HEK293 (cell line): ENCODE data around the gene SLC4A8.

Experiments
- CTCF ChIA-PET: fragments of 350-600 bp; formaldehyde crosslinking; extraction: SDS; loops from one replicate; lab custom pipeline; 2021; ENCODE audit warnings: antibody characterized with exemption; lab: Yijun Ruan, JAX
- POLR2A ChIA-PET: fragments of 300-600 bp; formaldehyde crosslinking; extraction: SDS; loops from one replicate; lab custom pipeline; 2020; ENCODE audit warnings: antibody characterized with exemption, inconsistent platforms; lab: Yijun Ruan, JAX
- H3K27ac ChIP-seq: fragments of 200-500 bp; sonication (Bioruptor generic); 2 replicates; pipeline ENCODE4 v1.5.1; 2014; ENCODE audit warnings: low read depth, low read length, control low read depth, inconsistent platforms; ENCODE audit errors: extremely low read depth
- H3K36me3 ChIP-seq, 2 experiments: fragments of 200-500 bp in 1 of 2; sonication (Bioruptor generic) in 1 of 2; 1 replicate in 1 of 2; 2 replicates in 1 of 2; pipeline ENCODE4 v1.5.1; 2014 to 2017; ENCODE audit warnings: inconsistent platforms in 2 of 2, low read length in 2 of 2; ENCODE audit not compliant: control insufficient read depth in 2 of 2, insufficient read depth in 1 of 2
- H3K4me1 ChIP-seq: fragments of 200-500 bp; sonication (Bioruptor generic); 2 replicates; pipeline ENCODE4 v1.5.1; 2014; ENCODE audit warnings: mild to moderate bottlenecking, low read length, inconsistent platforms; ENCODE audit not compliant: control insufficient read depth, insufficient read depth
- H3K4me3 ChIP-seq: 2 replicates; pipeline ENCODE4 v1.5.1; 2011; ENCODE audit warnings: low read depth, mild to moderate bottlenecking, control low read depth, low read length, moderate library complexity
- H3K9me3 ChIP-seq: fragments of 200-500 bp; sonication (Bioruptor generic); 2 replicates; pipeline ENCODE4 v1.5.1; 2014; ENCODE audit warnings: low read depth, low read length, inconsistent platforms; ENCODE audit not compliant: control insufficient read depth, insufficient read depth
- BCL11B ChIP-seq: fragments of 450-650 bp; formaldehyde crosslinking; IDR thresholded peaks from 2 replicates; pipeline ENCODE4 v1.5.1; 2016; ENCODE audit warnings: low read depth, missing biosample characterization, missing genetic modification characterization
- GLI4 ChIP-seq: fragments of 450-650 bp; formaldehyde crosslinking; IDR thresholded peaks from 2 replicates; pipeline ENCODE4 v1.5.1; 2016; ENCODE audit warnings: missing biosample characterization, missing genetic modification characterization
- PRDM6 ChIP-seq: fragments of 450-650 bp; formaldehyde crosslinking; IDR thresholded peaks from 2 replicates; pipeline ENCODE4 v1.5.1; 2017; ENCODE audit warnings: missing biosample characterization, missing genetic modification characterization
- SCRT1 ChIP-seq: fragments of 450-650 bp; formaldehyde crosslinking; IDR thresholded peaks from 2 replicates; pipeline ENCODE4 v1.5.1; 2016; ENCODE audit warnings: missing biosample characterization, missing genetic modification characterization, borderline replicate concordance
- ZBTB17 ChIP-seq: fragments of 450-650 bp; formaldehyde crosslinking; IDR thresholded peaks from 2 replicates; pipeline ENCODE4 v1.5.1; 2016; ENCODE audit warnings: missing biosample characterization, missing genetic modification characterization
- ZBTB20 ChIP-seq: fragments of 450-650 bp; formaldehyde crosslinking; IDR thresholded peaks from 2 replicates; pipeline ENCODE4 v1.5.1; 2016; ENCODE audit warnings: missing biosample characterization, missing genetic modification characterization
- ZBTB8A ChIP-seq: fragments of 450-650 bp; formaldehyde crosslinking; IDR thresholded peaks from 2 replicates; pipeline ENCODE4 v1.5.1; 2016; ENCODE audit warnings: missing biosample characterization, missing genetic modification characterization
- ZFP37 ChIP-seq: fragments of 450-650 bp; formaldehyde crosslinking; IDR thresholded peaks from 2 replicates; pipeline ENCODE4 v1.5.1; 2016; ENCODE audit warnings: missing biosample characterization, missing genetic modification characterization
- ZNF10 ChIP-seq: fragments of 450-650 bp; formaldehyde crosslinking; IDR thresholded peaks from 2 replicates; pipeline ENCODE4 v1.5.1; 2017; ENCODE audit warnings: missing biosample characterization, missing genetic modification characterization
- ZNF112 ChIP-seq: fragments of 450-650 bp; formaldehyde crosslinking; IDR thresholded peaks from 2 replicates; pipeline ENCODE4 v1.5.0; 2017; ENCODE audit warnings: missing biosample characterization, missing genetic modification characterization
- ZNF140 ChIP-seq: fragments of 450-650 bp; formaldehyde crosslinking; IDR thresholded peaks from 2 replicates; pipeline ENCODE4 v1.5.1; 2016; ENCODE audit warnings: missing biosample characterization, missing genetic modification characterization
- ZNF157 ChIP-seq: fragments of 450-650 bp; formaldehyde crosslinking; IDR thresholded peaks from 2 replicates; pipeline ENCODE4 v1.5.1; 2016; ENCODE audit warnings: missing biosample characterization, missing genetic modification characterization
- ZNF18 ChIP-seq: fragments of 450-650 bp; formaldehyde crosslinking; IDR thresholded peaks from 2 replicates; pipeline ENCODE4 v1.5.1; 2016; ENCODE audit warnings: missing biosample characterization, missing genetic modification characterization
- ZNF19 ChIP-seq: fragments of 450-650 bp; formaldehyde crosslinking; IDR thresholded peaks from 2 replicates; pipeline ENCODE4; 2016; ENCODE audit warnings: missing biosample characterization, missing genetic modification characterization, low read depth
- ZNF214 ChIP-seq: fragments of 450-650 bp; formaldehyde crosslinking; IDR thresholded peaks from 2 replicates; pipeline ENCODE4 v1.5.1; 2017; ENCODE audit warnings: missing biosample characterization, mild to moderate bottlenecking, missing genetic modification characterization, borderline replicate concordance
- ZNF404 ChIP-seq: fragments of 450-650 bp; formaldehyde crosslinking; IDR thresholded peaks from 2 replicates; pipeline ENCODE4 v1.5.1; 2017; ENCODE audit warnings: missing biosample characterization, missing genetic modification characterization
- ZNF423 ChIP-seq: fragments of 450-650 bp; formaldehyde crosslinking; IDR thresholded peaks from 2 replicates; pipeline ENCODE4 v1.5.1; 2016; ENCODE audit warnings: missing biosample characterization, missing genetic modification characterization
- ZNF426 ChIP-seq: fragments of 450-650 bp; formaldehyde crosslinking; IDR thresholded peaks from 2 replicates; pipeline ENCODE4 v1.5.1; 2017; ENCODE audit warnings: missing biosample characterization, missing genetic modification characterization, mild to moderate bottlenecking, inconsistent platforms, moderate library complexity
- ZNF510 ChIP-seq: fragments of 450-650 bp; formaldehyde crosslinking; IDR thresholded peaks from 2 replicates; pipeline ENCODE4 v1.5.1; 2018; ENCODE audit warnings: mild to moderate bottlenecking, missing genetic modification characterization, missing biosample characterization; ENCODE audit not compliant: insufficient replicate concordance
- ZNF514 ChIP-seq: fragments of 450-650 bp; formaldehyde crosslinking; IDR thresholded peaks from 2 replicates; pipeline ENCODE4 v1.5.1; 2016; ENCODE audit warnings: missing biosample characterization, missing genetic modification characterization
- ZNF654 ChIP-seq: fragments of 450-650 bp; formaldehyde crosslinking; IDR thresholded peaks from 2 replicates; pipeline ENCODE4 v1.5.1; 2016; ENCODE audit warnings: low read depth, missing biosample characterization, missing genetic modification characterization
- ZNF707 ChIP-seq: fragments of 450-650 bp; formaldehyde crosslinking; IDR thresholded peaks from 2 replicates; pipeline ENCODE4 v1.5.1; 2016; ENCODE audit warnings: missing biosample characterization, missing genetic modification characterization
- ZSCAN23 ChIP-seq: fragments of 450-650 bp; formaldehyde crosslinking; IDR thresholded peaks from 2 replicates; pipeline ENCODE4 v1.5.1; 2016; ENCODE audit warnings: missing biosample characterization, missing genetic modification characterization
- TF ChIP-seq, protein P1 (sequence below): fragments of 450-650 bp; formaldehyde crosslinking; IDR thresholded peaks from 2 replicates; pipeline ENCODE4 v1.5.1; 2017; ENCODE audit warnings: missing biosample characterization, mild to moderate bottlenecking, missing genetic modification characterization, moderate library complexity
- TF ChIP-seq, protein P2 (sequence below): fragments of 450-650 bp; formaldehyde crosslinking; IDR thresholded peaks from 2 replicates; pipeline ENCODE4 v1.5.1; 2017; ENCODE audit warnings: missing biosample characterization, missing genetic modification characterization
- TF ChIP-seq, protein P3 (sequence below): fragments of 450-650 bp; formaldehyde crosslinking; IDR thresholded peaks from 2 replicates; pipeline ENCODE4 v1.5.1; 2016; ENCODE audit warnings: missing biosample characterization, missing genetic modification characterization

Gene SLC4A8

GRCh38 chr12:51390457-51390856, 34.2 kb upstream of the SLC4A8 start:
- ChIA-PET POLR2A (interaction anchor here (4.0 kb wide), 1 partner anchor 19 kb away, joined by 31 read pairs; no protein-coding TSS in a partner anchor), CTCF (interaction anchor here (0.6 kb wide), 2 partner anchors 46 to 144 kb away, joined by 3 to 4 read pairs; no protein-coding TSS in a partner anchor)
- Histone ChIP-seq H3K4me1 (peaks cover 7% of the 10 kb centered on the region), H3K4me3 (no peak overlapping the region), H3K9me3 (no peaks in the 10 kb centered on the region), H3K36me3 (no peaks in the 10 kb centered on the region), H3K27ac (peak overlapping the region; percentile 50; the same call in 1 of the 2 replicates)
- TF ChIP-seq ZNF707 (tag by site-specific recombination): no peak
- TF ChIP-seq ZNF18 (tag by site-specific recombination): no peak
- no peak for TF ChIP-seq ZNF510 (tag by site-specific recombination)
- no peak for TF ChIP-seq ZNF10
- no peak for TF ChIP-seq ZNF214 (tag by site-specific recombination)
- TF ChIP-seq, protein P1, sequence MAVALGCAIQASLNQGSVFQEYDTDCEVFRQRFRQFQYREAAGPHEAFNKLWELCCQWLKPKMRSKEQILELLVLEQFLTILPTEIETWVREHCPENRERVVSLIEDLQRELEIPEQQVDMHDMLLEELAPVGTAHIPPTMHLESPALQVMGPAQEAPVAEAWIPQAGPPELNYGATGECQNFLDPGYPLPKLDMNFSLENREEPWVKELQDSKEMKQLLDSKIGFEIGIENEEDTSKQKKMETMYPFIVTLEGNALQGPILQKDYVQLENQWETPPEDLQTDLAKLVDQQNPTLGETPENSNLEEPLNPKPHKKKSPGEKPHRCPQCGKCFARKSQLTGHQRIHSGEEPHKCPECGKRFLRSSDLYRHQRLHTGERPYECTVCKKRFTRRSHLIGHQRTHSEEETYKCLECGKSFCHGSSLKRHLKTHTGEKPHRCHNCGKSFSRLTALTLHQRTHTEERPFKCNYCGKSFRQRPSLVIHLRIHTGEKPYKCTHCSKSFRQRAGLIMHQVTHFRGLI (tag by site-specific recombination): no peak
- TF ChIP-seq ZBTB17 (tag by site-specific recombination): no peak
- no peak for TF ChIP-seq BCL11B (tag by site-specific recombination)
- no peak for TF ChIP-seq ZNF426 (tag by site-specific recombination)
- TF ChIP-seq ZNF157 (tag by site-specific recombination): no peak
- TF ChIP-seq ZNF514 (tag by site-specific recombination): no peak
- no peak for TF ChIP-seq ZFP37 (tag by site-specific recombination)
- TF ChIP-seq ZNF140 (tag by site-specific recombination): no peak
- no peak for TF ChIP-seq ZNF654 (tag by site-specific recombination)
- no peak for TF ChIP-seq ZNF112 (tag by site-specific recombination)

- Histone ChIP-seq H3K9me3 (no peaks in the 10 kb centered on the region), H3K36me3 (no peaks in the 10 kb centered on the region), H3K27ac (peak overlapping the region; percentile 50; the same call in 1 of the 2 replicates), H3K4me3 (peak overlapping the region; percentile 53), H3K4me1 (peaks cover 7% of the 10 kb centered on the region)
- ChIA-PET POLR2A (interaction anchor here (4.0 kb wide), 1 partner anchor 19 kb away, joined by 31 read pairs; no protein-coding TSS in a partner anchor), CTCF (no interaction called here)
- TF ChIP-seq ZBTB20 (tag by site-specific recombination) (peak; percentile 97), ZNF19 (tag by site-specific recombination) (no peak), ZBTB8A (tag by site-specific recombination) (peak; percentile 64; the same call in 1 of the 2 replicates), GLI4 (tag by site-specific recombination) (no peak), PRDM6 (tag by site-specific recombination) (no peak), ZBTB17 (tag by site-specific recombination) (0 out of 2 replicates have a peak, but pooled peaks have one; percentile 44), ZNF10 (no peak), ZNF423 (tag by site-specific recombination) (no peak), SCRT1 (tag by site-specific recombination) (no peak), ZNF404 (no peak), ZSCAN23 (tag by site-specific recombination) (no peak)
- TF ChIP-seq, protein P2, sequence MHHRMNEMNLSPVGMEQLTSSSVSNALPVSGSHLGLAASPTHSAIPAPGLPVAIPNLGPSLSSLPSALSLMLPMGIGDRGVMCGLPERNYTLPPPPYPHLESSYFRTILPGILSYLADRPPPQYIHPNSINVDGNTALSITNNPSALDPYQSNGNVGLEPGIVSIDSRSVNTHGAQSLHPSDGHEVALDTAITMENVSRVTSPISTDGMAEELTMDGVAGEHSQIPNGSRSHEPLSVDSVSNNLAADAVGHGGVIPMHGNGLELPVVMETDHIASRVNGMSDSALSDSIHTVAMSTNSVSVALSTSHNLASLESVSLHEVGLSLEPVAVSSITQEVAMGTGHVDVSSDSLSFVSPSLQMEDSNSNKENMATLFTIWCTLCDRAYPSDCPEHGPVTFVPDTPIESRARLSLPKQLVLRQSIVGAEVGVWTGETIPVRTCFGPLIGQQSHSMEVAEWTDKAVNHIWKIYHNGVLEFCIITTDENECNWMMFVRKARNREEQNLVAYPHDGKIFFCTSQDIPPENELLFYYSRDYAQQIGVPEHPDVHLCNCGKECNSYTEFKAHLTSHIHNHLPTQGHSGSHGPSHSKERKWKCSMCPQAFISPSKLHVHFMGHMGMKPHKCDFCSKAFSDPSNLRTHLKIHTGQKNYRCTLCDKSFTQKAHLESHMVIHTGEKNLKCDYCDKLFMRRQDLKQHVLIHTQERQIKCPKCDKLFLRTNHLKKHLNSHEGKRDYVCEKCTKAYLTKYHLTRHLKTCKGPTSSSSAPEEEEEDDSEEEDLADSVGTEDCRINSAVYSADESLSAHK (tag by site-specific recombination): no peak
- TF ChIP-seq, protein P3, sequence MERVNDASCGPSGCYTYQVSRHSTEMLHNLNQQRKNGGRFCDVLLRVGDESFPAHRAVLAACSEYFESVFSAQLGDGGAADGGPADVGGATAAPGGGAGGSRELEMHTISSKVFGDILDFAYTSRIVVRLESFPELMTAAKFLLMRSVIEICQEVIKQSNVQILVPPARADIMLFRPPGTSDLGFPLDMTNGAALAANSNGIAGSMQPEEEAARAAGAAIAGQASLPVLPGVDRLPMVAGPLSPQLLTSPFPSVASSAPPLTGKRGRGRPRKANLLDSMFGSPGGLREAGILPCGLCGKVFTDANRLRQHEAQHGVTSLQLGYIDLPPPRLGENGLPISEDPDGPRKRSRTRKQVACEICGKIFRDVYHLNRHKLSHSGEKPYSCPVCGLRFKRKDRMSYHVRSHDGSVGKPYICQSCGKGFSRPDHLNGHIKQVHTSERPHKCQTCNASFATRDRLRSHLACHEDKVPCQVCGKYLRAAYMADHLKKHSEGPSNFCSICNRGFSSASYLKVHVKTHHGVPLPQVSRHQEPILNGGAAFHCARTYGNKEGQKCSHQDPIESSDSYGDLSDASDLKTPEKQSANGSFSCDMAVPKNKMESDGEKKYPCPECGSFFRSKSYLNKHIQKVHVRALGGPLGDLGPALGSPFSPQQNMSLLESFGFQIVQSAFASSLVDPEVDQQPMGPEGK (tag by site-specific recombination): peak; percentile 77; the same call in 1 of the 2 replicates
Observed at GRCh38 chr12:51390891-51391282, 33.7 kb upstream of the SLC4A8 start.
